CD4-positive, CD25-positive, alpha-beta regulatory T cell (primary cell): ENCODE data around the gene SCTR. TPM values are rescaled to one million over a fixed set of nuclear protein-coding genes. Genes with fewer than 3 reads are reported as not detected.

Experiments used
- ATAC-seq, 2 donors: fragments of 150-1000 bp; cut with Tn5 transposase; one replicate each; pipeline ENCODE4 v1.10.0; 2021; ENCODE audit warnings: low read depth in 2 of 2, moderate number of reproducible peaks in 2 of 2, moderate library complexity in 1 of 2
- DNase-seq, 3 donors: peaks; one replicate each; pipeline versions ENCODE4 v3.0.0 to v3.0.0-alpha.2; 2012 to 2022; ENCODE audit warnings: mixed read lengths in 1 of 3
- H3K27ac ChIP-seq: one replicate; pipeline ENCODE4 v1.7.0; 2013; ENCODE audit warnings: mild to moderate bottlenecking, low read length; ENCODE audit not compliant: insufficient read depth, poor library complexity, severe bottlenecking
- H3K27me3 ChIP-seq: one replicate; pipeline ENCODE4 v1.7.0; 2013; ENCODE audit warnings: low read length; ENCODE audit not compliant: control insufficient read depth, insufficient read depth
- H3K36me3 ChIP-seq: one replicate; pipeline ENCODE4 v1.7.0; 2013; ENCODE audit warnings: mild to moderate bottlenecking, low read length, moderate library complexity; ENCODE audit not compliant: control insufficient read depth, insufficient read depth
- H3K4me1 ChIP-seq: 2 replicates; pipeline ENCODE4 v1.7.0; 2013; ENCODE audit warnings: mild to moderate bottlenecking, low read length; ENCODE audit not compliant: insufficient read depth, control insufficient read depth, poor library complexity, severe bottlenecking
- H3K4me3 ChIP-seq: one replicate; pipeline ENCODE4 v1.7.0; 2013; ENCODE audit warnings: low read depth, mild to moderate bottlenecking, low read length, moderate library complexity
- H3K9me3 ChIP-seq, 2 experiments: 1 replicate in 1 of 2; 2 replicates in 1 of 2; pipeline ENCODE4 v1.7.0; 2013; ENCODE audit warnings: low read length in 2 of 2, mild to moderate bottlenecking in 1 of 2, moderate library complexity in 1 of 2; ENCODE audit not compliant: control insufficient read depth in 2 of 2
- H3K27ac Mint-ChIP-seq, 3 donors: one replicate each; pipeline ENCODE4 v1.8.0; 2020 to 2022; ENCODE audit warnings: mild to moderate bottlenecking in 3 of 3, mixed read lengths in 3 of 3, moderate library complexity in 2 of 3
- H3K27me3 Mint-ChIP-seq: one replicate; pipeline ENCODE4 v1.8.0; 2022; ENCODE audit warnings: mild to moderate bottlenecking, mixed read lengths
- H3K36me3 Mint-ChIP-seq: one replicate; pipeline ENCODE4 v1.8.0; 2020; ENCODE audit warnings: mixed read lengths
- H3K4me1 Mint-ChIP-seq, 4 donors: one replicate each; pipeline ENCODE4 v1.8.0; 2020 to 2022; ENCODE audit warnings: mixed read lengths in 4 of 4, mild to moderate bottlenecking in 1 of 4
- H3K4me3 Mint-ChIP-seq, 4 donors: one replicate each; pipeline ENCODE4 v1.8.0; 2020 to 2022; ENCODE audit warnings: mild to moderate bottlenecking in 4 of 4, mixed read lengths in 4 of 4, moderate library complexity in 3 of 4
- H3K9me3 Mint-ChIP-seq, 7 donors: one replicate each; pipeline ENCODE4 v1.8.0; 2020 to 2022; ENCODE audit warnings: mixed read lengths in 7 of 7, mild to moderate bottlenecking in 3 of 7, moderate library complexity in 2 of 7
- polyA plus RNA-seq, 4 donors: library from polyadenylated mRNA; unstranded; fragments of 300-500 nt; fragmentation: Illumina TruSeq; gene quantifications; one replicate each; pipeline ENCODE4 v1.2.3, GENCODE V29; 2021
- total RNA-seq: library from RNA; stranded (reverse); gene quantifications from one replicate; pipeline ENCODE4 v1.2.3, GENCODE V29; 2022

Gene SCTR
- total and polyA plus RNA-seq, 5 donors from 2014 or later: not detected

GRCh38 chr2:119435953-119436297, 88.4 kb downstream of the SCTR start:
- H3K9me3 ChIP-seq: no peaks in the 10 kb centered on the region
- peaks cover 0 to 3% (median 0%) of the 10 kb centered on the region in 7 donors for H3K9me3 Mint-ChIP-seq
- H3K27me3 Mint-ChIP-seq: peaks cover 38% of the 10 kb centered on the region
- ATAC-seq: no peak
- peaks cover 0 to 9% (median 2%) of the 10 kb centered on the region in 4 donors for H3K4me1 Mint-ChIP-seq
- no peak overlapping the region for H3K27ac Mint-ChIP-seq
- DNase-seq: no peak
- no peak overlapping the region for H3K4me3 Mint-ChIP-seq
- H3K36me3 ChIP-seq: no peaks in the 10 kb centered on the region
- no peak overlapping the region for H3K27ac ChIP-seq
- H3K4me3 ChIP-seq: no peak overlapping the region
- no peaks in the 10 kb centered on the region for H3K36me3 Mint-ChIP-seq
- H3K4me1 ChIP-seq: peaks cover 3% of the 10 kb centered on the region
- peaks cover 2% of the 10 kb centered on the region for H3K27me3 ChIP-seq

GRCh38 chr2:119435081-119435952, 89.0 kb downstream of the SCTR start:
- Histone ChIP-seq H3K27me3 (peaks cover 2% of the 10 kb centered on the region), H3K27ac (no peak overlapping the region), H3K36me3 (no peaks in the 10 kb centered on the region), H3K9me3 (no peaks in the 10 kb centered on the region), H3K4me3 (no peak overlapping the region), H3K4me1 (peaks cover 3% of the 10 kb centered on the region)
- ATAC-seq (no peak), DNase-seq (no peak)
- H3K36me3 Mint-ChIP-seq: no peaks in the 10 kb centered on the region
- H3K4me1 Mint-ChIP-seq: peaks cover 0 to 9% (median 2%) of the 10 kb centered on the region in 4 donors
- H3K27me3 Mint-ChIP-seq: peaks cover 44% of the 10 kb centered on the region
- no peak overlapping the region for H3K4me3 Mint-ChIP-seq
- H3K27ac Mint-ChIP-seq: no peak overlapping the region
- peaks cover 0 to 3% (median 0%) of the 10 kb centered on the region in 7 donors for H3K9me3 Mint-ChIP-seq

GRCh38 chr2:119434664-119435063, 89.6 kb downstream of the SCTR start:
- Histone ChIP-seq H3K27ac (no peak overlapping the region), H3K4me3 (no peak overlapping the region), H3K27me3 (peaks cover 2% of the 10 kb centered on the region), H3K9me3 (no peaks in the 10 kb centered on the region), H3K36me3 (no peaks in the 10 kb centered on the region), H3K4me1 (peaks cover 3% of the 10 kb centered on the region)
- Mint-ChIP-seq H3K4me1 (peaks cover 0 to 9% (median 2%) of the 10 kb centered on the region in 4 donors), H3K36me3 (no peaks in the 10 kb centered on the region), H3K4me3 (no peak overlapping the region), H3K27ac (no peak overlapping the region), H3K9me3 (peaks cover 0 to 3% (median 0%) of the 10 kb centered on the region in 7 donors), H3K27me3 (peaks cover 51% of the 10 kb centered on the region)
- no peak for ATAC-seq
- DNase-seq: no peak

- no peak overlapping the region for H3K27ac ChIP-seq
- no peaks in the 10 kb centered on the region for H3K36me3 ChIP-seq
- peaks cover 2% of the 10 kb centered on the region for H3K27me3 ChIP-seq
- no peaks in the 10 kb centered on the region for H3K9me3 ChIP-seq
- ATAC-seq (no peak), DNase-seq (no peak)
- H3K4me1 ChIP-seq: peaks cover 3% of the 10 kb centered on the region
- H3K9me3 Mint-ChIP-seq: peaks cover 0 to 3% (median 0%) of the 10 kb centered on the region in 7 donors
- peaks cover 0 to 9% (median 2%) of the 10 kb centered on the region in 4 donors for H3K4me1 Mint-ChIP-seq
- H3K36me3 Mint-ChIP-seq: no peaks in the 10 kb centered on the region
- H3K27ac Mint-ChIP-seq: no peak overlapping the region
- peak overlapping the region in 1 of 4 donors; percentile 48 for H3K4me3 Mint-ChIP-seq
- peaks cover 57% of the 10 kb centered on the region for H3K27me3 Mint-ChIP-seq
- H3K4me3 ChIP-seq: no peak overlapping the region
Measured at GRCh38 chr2:119433636-119434327, 90.5 kb downstream of the SCTR start.

- DNase-seq (no peak), ATAC-seq (no peak)
- Histone ChIP-seq H3K27ac (no peak overlapping the region), H3K9me3 (no peaks in the 10 kb centered on the region), H3K4me3 (no peak overlapping the region), H3K36me3 (no peaks in the 10 kb centered on the region), H3K27me3 (peaks cover 2% of the 10 kb centered on the region), H3K4me1 (peaks cover 3% of the 10 kb centered on the region)
- Mint-ChIP-seq H3K27me3 (peaks cover 60% of the 10 kb centered on the region), H3K9me3 (peaks cover 0 to 3% (median 0%) of the 10 kb centered on the region in 7 donors), H3K36me3 (no peaks in the 10 kb centered on the region), H3K4me1 (peaks cover 0 to 9% (median 2%) of the 10 kb centered on the region in 4 donors), H3K4me3 (peak overlapping the region in 1 of 4 donors; percentile 48), H3K27ac (no peak overlapping the region)
Measured at GRCh38 chr2:119432851-119433522, 91.3 kb downstream of the SCTR start.

GRCh38 chr2:119431976-119432850, 92.1 kb downstream of the SCTR start:
- H3K36me3 ChIP-seq: no peaks in the 10 kb centered on the region
- no peak for DNase-seq
- Mint-ChIP-seq H3K36me3 (no peaks in the 10 kb centered on the region), H3K4me1 (peaks cover 0 to 9% (median 2%) of the 10 kb centered on the region in 4 donors), H3K27me3 (peaks cover 67% of the 10 kb centered on the region), H3K4me3 (peak overlapping the region in 2 of 4 donors; percentile 56 to 61), H3K27ac (no peak overlapping the region), H3K9me3 (peaks cover 0 to 3% (median 0%) of the 10 kb centered on the region in 7 donors)
- H3K27me3 ChIP-seq: peaks cover 2% of the 10 kb centered on the region
- ATAC-seq: no peak
- peaks cover 3% of the 10 kb centered on the region for H3K4me1 ChIP-seq
- H3K27ac ChIP-seq: no peak overlapping the region
- H3K4me3 ChIP-seq: no peak overlapping the region
- H3K9me3 ChIP-seq: no peaks in the 10 kb centered on the region
